Stimulated activated naive CD8-positive, alpha-beta T cell treated with anti-CD3 and anti-CD28 coated beads, Interleukin-15, Interleukin-2, amounts not matched to agents 100 U/mL and 50 U/mL, for 24 hours (primary cell): ENCODE measurements around the gene COX4I1.
A peak's percentile ranks its signal among the peaks of the same experiment; 100 is the strongest.
"Not testable (repeated sequence)": the region's sequence is repeated elsewhere in the genome, so short reads cannot be mapped to it uniquely, and the experiment has no call there.

Experiments used
- ATAC-seq: fragments of 150-1000 bp; cut with Tn5 transposase; one replicate; pipeline ENCODE4 v1.10.0; 2021
- DNase-seq: peaks from one replicate; pipeline ENCODE4 v3.0.0; 2021

COX4I1 gene

DNA sequence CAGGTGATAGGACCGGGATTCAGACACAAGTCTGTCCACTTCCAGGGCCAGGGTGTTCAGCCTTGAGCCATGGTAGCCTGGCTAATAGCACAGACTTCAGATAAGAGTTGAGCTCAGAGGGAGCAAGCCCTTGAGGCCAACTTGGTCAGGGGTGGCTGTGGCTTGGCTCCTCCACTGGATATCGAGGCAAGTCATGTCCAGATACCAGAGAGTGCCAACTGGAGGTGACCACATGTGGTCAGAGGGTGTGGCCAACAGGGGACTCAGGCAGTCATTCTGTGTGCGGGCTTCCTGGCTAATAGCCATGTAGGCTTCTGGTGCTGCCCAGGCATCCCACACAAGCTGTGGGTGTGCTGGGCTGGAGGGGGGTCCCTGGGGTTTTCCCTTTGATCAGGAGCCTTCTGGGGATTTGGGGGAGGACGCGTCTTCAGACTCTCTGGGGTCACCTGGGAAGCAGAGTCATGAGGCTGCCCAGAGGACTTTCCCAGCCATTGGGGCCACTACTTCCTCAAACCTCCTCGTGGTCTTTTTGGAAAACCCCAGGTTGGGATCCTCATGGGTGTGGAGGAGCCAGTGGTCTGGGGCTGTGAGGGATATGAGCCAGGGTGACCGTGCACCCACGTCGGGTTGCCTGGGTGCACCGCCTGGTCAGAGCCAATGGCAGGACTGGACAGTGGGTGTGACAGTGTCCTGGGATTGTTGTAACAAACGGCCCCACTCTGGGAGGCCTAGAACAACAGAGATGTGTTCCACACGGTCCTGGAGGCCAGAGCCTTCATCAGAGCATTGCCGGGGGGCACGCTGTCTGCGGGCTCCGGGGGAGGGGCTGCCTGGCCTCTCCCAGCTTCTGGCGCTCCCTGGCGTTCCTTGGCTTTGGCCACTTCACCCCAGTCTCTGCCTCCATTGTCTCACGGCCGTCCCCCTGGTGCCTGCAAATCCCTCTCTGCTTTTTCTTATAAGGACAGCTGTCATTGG lies 25.0 kb downstream of the COX4I1 start:
- DNase-seq, result no peak
- peak; percentile 15 for ATAC-seq

DNA sequence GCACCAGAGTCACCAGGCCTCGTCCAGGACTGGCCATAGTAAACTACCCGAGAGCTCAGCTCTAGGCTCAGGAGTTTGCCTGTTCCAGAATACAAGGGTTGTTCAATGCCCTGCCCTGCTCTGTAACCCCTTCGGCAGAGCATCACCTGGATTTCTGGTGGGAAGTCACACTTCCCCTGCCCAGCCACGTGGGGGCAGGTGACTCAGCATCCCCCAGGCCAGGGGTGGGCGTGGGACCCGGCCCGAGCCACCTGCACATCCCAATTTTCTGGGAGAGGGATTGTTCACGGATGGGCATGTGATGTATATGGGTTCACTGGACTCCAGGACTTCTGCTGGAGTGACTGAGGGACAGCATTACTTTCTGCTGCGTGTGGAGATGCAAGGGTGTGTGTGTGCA lies 25.8 kb downstream of the COX4I1 start:
- no peak for ATAC-seq
- no peak for DNase-seq

DNA sequence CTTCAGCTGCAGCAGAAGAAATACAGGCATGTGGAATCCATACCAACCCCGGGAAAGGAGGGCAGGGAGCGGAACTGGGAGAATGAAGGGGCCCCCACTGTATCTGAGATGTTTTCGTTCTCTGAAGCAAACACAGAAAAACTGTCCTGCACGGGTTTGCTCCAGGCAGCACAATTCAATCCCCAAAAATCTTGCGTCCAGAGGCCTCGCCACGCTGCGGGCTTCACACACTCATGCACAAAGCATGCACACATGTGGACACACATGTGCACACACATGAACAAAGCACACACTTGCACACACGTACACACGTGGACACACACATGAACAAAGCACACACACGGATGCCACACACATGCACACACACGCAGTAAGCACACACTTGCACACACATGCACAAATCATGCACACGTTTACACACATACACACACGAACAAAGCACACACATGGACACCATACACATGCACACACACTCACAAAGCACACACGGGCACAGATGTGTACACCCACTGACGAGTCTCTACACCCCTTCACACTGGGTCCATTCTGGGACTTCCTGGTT lies 27.3 kb downstream of the COX4I1 start:
- ATAC-seq (no peak), DNase-seq (no peak)

DNA sequence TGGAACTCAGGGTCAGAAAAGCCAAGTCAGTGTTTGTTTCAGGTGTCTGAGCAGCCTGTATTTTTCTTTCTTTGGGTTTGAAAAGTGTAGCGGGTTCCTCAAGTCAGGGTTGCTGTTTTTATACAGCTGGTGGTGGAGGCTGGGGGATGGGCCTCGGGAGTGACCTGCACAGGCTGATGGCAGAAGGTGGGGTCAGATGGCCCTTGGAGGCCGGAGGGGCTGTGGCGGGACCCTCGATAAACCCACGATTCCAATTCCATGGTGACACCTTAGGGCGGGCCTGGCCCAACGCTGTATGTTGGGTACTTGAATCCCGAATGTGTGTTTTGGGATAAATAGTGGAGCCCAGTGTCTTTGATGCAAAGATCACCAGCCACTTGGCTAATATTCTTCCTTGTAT lies 28.7 kb downstream of the COX4I1 start:
- DNase-seq (no peak), ATAC-seq (no peak)

DNA sequence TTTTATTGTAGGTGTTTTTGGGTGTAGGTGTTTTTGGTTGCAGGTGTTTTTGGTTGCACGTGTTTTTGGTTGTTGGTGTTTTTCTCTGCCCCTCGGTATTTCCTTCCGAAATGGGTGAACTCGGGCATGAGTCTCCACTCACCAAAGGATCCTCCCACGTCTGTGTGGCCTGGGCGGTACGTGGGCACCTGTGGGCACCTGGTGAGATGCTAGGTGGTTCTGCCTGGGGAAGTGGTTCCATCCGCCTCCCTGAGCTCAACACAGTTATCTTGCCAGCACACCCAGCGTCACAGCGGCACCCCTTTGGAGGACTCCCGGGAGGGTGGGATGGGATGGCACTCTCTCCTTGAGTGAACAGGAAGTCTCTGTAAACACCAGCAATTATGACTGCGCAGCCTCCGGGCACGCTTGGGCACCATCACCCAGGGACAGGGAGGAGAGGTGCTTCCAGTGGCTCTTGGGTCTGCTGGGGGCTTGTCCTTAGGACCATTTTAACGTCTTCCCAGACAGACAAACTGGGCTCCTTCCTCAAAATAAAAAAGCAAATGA lies 29.8 kb downstream of the COX4I1 start:
- ATAC-seq (no peak), DNase-seq (no peak)

DNA sequence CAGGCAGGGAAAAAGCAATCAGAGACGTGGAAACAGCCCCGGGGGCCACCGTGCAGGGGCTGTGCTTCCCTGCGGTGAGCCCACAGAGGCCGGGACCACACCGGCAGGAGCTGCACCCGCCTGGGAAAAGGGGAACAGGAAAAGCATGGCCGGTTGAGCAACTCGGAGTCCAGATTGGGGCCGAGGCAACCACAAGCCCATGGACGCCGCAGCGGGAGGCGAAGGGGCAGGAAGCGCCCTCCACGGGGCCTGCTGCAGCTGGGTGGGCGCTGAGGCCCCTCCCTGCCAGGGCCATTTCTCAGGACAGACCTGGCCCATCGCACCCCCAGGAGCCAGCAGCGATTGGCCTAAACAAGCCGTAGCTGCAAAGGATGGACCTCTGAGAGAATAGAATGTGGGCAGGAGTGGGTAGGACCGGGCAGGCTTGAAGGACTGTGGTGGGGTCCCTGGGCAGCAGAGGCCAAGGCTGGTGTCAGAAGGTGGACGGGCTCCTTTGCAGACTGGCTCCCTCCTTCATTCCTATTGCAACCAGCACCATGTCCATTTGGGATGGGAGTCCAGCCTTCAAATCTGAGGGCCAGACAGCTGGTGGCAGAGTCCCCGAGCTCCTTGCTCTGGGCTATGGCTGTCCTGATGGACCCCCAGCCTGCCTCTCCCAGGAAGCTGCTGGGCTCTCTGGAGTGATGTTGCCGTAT lies 30.4 kb downstream of the COX4I1 start:
- DNase-seq, result no peak
- ATAC-seq, result peak; percentile 38

DNA sequence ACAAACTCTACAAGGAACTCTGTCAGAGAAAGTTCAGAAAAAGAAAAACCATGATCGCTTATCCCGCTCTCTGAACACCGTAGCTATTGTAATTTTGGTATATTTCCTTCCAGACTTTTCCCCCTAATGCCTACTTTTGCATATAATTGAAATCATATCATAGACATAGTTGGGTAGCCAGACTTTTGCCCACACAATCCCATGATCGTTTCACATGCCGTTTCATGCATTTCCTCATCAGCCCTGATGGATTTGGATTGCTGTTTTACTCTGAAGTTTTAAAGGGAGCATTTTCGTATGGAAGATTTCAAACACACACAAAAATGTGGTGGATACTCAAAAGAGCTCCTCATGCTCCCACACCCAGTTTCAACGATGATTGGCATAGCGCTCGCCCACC lies 31.3 kb downstream of the COX4I1 start:
- DNase-seq (no peak), ATAC-seq (no peak)

DNA sequence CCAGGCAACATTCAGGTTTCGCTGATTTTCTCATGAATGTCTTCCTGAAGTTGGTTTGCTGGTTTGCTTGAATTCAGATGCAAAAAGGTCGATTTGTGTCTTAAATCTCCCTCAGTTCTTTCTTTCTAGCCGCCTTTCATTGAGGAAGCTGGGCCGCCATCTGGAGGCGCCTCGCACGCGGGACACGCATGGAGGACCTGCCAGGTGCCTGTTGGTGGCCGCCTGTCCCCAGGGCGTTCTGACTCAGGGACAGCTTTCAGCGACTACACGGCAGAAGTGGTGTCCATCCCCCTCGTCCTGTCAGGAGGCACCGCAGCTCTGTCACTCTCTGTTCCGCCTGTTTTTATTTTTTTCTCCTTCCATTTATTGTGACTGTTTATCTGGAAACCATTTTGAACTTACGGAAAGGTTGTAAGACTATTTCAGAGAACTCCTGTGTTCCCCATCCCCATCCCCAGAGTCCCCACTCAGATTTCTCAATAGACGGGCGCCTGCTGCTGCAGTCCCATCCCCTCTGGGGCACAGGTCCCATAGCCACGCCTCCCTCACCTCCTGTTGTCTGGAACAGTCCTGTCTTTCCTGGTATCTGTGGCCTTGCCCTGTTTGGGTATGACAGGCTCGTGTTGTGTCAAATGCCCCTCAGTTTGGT lies 33.2 kb downstream of the COX4I1 start:
- ATAC-seq, result no peak

DNA sequence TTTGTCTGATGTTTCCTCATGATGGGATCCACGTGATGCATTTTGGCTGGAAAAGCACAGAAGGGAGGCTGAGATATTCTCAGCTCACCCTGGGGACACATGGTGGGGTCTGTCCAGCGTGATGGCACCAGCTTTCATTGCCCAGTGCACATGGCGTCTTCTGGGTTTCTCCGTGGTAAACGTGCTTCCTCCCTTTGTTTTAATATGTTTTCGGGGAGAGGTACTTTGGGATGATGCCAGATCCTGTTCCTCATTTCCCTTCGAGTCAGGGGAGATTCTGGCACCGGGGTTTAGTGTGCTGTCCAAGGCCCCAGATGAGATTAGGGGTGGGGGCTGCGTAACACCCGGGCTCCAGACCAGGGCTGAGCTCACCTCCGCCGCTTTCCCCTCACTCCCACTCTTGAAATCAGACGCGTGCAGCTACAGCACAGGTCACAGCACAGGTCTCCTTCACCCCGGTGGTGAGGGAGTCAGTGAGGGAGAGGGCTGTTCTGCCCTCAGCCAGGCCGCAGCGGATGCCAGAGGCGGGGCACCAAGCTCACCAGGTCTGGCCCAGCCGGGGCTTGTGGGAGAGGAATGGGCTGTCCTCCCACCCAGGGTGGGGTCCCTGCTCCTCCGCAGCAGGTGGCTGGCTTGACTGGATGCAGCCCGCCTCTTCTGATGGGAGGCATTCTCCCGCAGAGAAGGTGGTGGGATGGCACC lies 33.9 kb downstream of the COX4I1 start:
- no peak for DNase-seq
- ATAC-seq, result no peak

More for the DNA sequence above, 33.2 kb downstream of the COX4I1 start:
- no peak for DNase-seq

DNA sequence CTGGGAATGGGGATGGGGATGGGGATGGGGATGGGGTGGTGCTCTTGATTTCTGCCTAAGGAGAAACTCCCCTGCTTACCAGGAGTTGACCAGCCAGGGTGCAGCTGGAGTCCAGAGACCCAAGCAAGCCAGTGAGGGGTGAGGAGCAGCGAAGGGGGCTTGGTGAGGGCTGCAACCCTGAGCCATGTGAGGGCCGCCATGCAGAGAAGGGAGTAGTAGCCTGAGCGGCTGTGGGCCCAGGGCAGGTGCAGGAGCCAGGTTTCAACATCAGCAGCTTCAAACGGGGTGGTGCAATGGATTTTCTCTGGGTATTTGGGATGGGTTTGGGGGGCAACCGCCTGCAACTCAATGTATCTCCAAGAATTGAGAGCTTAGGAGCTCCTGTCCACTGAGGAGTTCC lies 35.2 kb downstream of the COX4I1 start:
- DNase-seq, result no peak

DNA sequence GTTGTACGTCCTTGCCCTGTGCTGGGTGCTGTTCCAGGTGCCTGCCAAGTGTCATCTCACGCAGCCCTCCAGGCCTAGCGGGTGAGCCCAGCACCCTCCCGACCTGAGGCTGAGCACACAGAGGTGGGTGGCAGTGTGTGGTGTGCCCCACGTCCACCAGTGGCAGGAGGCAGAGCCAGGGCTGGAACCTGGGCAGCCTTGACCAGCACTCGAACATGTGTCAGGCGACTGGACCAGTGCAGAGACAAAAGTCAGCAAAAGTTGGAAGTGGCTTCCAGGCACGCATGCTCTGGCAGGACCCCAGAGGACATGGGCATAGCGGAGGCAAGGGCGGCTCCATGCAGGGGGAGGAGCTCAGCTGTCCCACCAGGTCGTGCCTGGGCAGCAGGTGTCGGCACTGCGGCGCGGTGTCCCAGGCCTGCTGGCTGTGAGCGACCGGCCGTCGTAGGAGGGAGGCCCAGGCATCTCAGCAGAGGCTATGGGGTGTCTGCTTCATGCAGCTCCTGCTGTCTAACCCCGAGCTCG lies 35.8 kb downstream of the COX4I1 start:
- DNase-seq (no peak), ATAC-seq (no peak)

More for the DNA sequence above, 35.2 kb downstream of the COX4I1 start:
- no peak for ATAC-seq

DNA sequence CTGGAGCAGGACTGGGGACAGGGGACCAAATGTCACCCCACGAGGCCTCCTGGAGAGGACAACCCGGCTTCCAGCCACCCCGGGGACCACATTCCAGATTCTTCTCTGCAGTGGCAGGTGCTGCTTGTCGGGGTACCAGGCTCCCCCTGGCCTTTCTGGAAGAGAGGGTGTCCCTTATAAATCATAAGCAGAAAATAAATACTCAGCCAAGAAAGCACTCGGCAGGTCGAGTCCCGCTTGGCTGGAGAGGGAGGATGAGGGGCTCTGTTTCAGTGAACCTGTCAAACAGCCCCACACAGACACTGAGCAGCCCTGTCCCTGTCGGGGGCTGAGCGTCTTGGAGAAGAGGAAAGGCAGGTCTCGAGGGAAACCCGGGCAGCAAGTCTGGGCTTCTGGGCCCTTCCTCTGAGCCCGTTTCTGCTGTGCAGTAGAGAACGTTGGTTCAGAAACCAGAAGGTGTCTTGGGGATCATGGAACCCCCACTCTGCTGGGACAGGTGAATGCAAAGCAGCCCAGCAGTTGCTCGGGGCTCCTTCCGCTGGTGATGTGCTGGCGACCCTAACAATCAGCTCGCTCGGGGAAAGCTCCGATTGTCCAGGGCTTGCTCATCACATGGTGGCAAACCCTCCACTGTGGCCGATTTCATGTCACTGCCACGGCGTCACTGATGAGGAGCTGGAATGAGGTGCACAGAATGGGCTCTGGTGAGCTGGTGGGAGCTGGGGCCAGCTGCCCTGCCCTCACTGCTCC lies 36.6 kb downstream of the COX4I1 start:
- DNase-seq (no peak), ATAC-seq (no peak)

DNA sequence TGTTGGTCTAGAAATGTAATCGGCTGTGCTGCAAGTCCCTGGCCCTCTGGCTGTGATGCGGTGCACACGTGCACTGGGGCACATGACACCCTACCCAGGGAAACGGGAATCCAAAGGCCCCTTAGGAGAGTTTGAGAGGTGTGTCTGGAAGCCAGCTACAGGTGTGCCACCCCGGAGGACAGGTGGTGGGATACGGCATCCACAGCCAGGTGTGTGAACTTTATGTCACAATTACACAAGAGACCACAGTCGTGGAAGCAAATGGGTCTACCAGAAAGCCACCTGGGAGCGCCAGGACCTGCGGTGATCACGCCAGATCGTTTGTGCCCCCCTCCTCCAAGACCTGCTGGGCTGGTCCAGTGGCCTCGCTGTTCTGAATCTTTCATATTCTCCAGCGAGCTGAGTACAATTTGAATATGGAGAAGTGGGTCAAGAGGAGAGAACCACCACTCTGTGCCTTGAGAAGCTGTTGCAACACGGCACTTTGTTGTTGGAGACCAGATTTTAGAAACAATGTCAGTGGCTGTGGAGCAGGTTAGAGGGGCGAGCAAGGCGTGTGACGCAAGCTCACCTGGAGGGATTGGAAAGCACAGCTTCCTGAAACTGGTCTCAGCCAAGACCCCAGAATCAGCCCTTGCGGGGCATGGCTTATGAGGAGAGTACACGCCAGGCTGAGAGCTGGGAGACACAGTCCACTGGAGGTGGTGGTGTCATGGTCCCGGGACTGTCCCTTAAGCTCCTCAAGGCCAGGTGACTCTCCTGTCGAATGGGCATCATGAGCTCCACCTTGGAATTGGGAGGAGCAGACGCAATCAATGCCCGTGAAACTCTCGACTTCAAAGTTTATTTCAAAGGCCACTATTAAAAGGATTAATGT lies 37.4 kb downstream of the COX4I1 start:
- no peak for ATAC-seq
- no peak for DNase-seq

DNA sequence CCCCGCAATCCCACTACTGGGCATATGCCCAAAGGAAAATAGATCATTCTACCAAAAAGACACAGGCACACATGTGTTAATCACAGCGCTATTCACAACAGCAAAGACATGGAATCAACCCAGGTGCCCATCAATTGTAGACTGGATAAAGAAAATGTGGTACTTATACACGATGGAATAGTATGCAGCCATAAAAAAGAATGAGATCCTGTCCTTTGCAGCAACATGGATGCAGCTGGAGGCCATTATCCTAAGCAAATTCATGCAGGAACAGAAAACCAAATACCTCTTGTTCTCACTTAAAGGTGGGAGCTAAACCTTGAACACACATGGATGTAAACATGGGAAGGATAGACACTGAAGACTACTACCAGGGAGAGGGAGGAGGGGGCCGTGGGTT lies 38.2 kb downstream of the COX4I1 start:
- not testable (repeated sequence) for ATAC-seq, DNase-seq

DNA sequence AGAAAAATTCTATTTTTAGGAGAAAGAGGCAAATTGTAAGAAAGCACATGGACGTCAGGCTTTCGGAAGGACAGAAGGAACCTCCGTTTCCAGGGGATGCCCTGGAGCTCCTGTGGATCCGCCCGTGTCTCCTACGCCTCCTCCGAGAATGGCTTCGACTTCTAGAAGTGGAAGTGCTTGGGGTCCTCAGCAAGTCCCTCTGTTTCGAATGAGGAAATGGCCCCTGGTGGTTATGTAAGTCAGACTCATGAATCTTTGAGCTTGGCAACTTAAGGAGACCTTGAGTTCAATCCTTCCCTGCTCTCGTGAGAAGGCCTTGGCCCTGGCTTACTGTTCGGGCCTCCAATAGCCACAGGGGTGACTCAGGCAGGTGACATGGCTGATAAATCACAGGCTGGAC lies 38.9 kb downstream of the COX4I1 start:
- no peak for DNase-seq
- ATAC-seq, result no peak

DNA sequence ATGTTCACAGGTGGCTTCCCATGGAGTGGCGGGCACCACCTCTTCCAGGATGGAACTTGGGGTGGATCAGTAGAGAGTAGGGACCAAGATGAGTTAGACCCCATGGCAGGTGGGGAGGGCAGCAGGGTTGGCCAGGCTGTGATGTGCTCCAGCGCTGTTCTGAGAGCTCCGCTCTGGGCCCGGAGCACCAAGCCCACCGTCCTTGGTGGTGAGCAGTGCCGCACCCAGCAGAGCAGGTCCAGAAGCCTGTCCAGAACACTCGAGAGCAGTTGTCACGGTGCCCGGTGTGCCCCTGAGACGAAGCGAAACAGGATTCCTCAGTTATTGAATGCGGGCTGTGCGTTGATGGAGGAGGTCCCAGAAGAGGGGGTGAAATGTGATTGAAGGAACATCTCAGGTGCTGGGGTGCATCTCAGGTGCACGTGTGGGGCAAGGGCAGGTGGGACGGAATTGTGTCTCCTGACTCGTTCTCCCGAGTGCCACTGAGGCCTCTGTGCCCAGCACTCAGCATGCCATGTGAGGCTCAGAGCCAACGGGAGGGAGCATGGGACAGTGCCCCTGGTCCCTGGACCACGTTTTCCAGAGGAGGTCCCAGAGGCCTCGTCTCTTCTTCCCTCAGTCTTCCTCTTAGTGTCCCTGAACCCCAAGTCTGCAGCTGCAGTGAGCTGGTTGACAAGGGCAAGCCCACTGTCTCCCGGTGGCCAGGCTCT lies 39.5 kb downstream of the COX4I1 start:
- DNase-seq (no peak), ATAC-seq (no peak)

DNA sequence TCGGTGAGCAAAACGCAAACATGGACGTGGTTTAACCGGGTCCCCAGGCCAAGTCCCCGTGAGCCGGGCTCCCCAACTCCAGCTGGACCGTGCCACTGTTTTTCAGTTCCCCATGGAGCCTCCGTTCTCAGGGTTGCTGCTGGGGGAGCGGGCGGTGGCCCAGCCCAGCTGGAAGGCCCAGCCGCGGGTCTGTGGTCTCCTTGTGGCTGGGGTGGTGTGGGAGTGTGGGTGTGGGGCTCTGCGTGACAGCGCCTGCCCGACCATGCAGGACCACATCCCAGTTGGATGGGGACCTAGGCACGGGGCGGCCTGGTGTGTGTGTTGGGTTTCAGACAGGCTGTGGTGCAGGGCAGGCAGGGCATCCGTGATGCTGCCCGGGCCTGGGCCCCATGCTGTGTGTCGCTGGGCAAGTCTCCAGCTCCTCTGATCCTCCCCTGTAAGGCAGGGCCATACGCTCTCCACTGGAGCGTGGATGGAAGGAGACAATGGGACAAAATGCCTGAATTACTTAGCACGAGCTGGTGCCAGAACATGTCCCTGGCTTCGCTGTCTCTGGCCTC lies 40.3 kb downstream of the COX4I1 start:
- DNase-seq (no peak), ATAC-seq (peak; percentile 22)

DNA sequence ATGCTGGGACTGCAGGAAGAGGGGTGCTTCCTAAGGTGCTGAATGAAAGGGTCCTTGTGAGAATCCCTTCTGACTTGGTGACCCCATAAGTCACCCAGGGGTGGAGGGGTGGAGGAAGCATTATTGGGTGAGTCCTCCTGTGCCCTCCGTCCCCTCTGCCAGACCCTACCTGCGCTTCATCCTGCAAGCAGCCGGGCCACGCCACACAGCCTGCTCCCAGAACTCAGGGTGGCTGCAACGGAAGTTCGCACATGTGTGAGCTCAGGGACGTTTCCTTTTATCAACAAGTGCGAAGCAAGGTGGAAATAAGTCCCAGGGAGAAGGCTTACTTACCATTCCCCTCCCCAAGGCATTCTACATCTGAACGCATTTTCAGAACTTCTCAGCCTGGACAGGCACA lies 40.9 kb downstream of the COX4I1 start:
- DNase-seq (no peak), ATAC-seq (no peak)

DNA sequence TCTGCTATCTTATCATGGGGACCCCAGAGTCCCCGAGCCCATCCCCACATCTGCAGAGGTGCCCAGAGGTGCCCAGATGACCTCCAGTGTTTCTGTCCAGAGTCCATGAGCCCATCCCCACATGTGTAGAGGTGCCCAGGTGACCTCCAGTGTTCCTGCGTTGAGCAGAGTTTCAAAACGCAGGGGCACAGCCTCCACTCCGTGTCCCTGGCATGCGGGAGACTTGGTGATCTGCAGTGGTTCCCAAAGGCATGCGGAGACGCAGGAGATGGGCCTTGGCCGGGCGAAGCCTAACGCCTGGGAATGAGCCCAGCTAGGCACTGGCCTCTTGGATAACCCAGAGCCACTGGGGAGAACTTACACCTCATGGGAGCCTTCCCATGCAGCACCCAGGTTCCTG lies 41.3 kb downstream of the COX4I1 start:
- no peak for ATAC-seq
- no peak for DNase-seq
